Lung (tissue), 12 donors: Measurements from ENCODE around the gene P4HA1. TPM values are rescaled to one million over a fixed set of nuclear protein-coding genes. Genes with fewer than 3 reads are reported as not detected.
"Not testable (repeated sequence)": the region's sequence is repeated elsewhere in the genome, so short reads cannot be mapped to it uniquely, and the experiment has no call there.

Experiments used
- ATAC-seq: fragments of 200-7000 bp; cut with Tn5 transposase; one replicate; pipeline ENCODE4 v1.9.1; 2020; ENCODE audit warnings: moderate number of reproducible peaks; ENCODE audit not compliant: insufficient read depth, low FRiP score
- DNase-seq, 3 donors: peaks; one replicate each; pipeline ENCODE4 v3.0.0-alpha.2; 2013 to 2017
- H3K27ac ChIP-seq, 2 donors: one replicate each; pipeline ENCODE4 v1.5.1; 2013; ENCODE audit warnings: mild to moderate bottlenecking in 2 of 2, moderate library complexity in 2 of 2, control low read depth in 1 of 2, inconsistent platforms in 1 of 2, low read depth in 1 of 2, low read length in 1 of 2
- H3K27me3 ChIP-seq, 3 donors: one replicate each; pipeline ENCODE4 v1.5.1; 2013; ENCODE audit warnings: low read length in 2 of 3; ENCODE audit not compliant: control insufficient read depth in 3 of 3, insufficient read depth in 3 of 3
- H3K36me3 ChIP-seq, 4 donors: one replicate each; pipeline ENCODE4 v1.5.1; 2013; ENCODE audit warnings: low read length in 4 of 4, mild to moderate bottlenecking in 1 of 4, moderate library complexity in 1 of 4; ENCODE audit not compliant: control insufficient read depth in 4 of 4, insufficient read depth in 4 of 4
- H3K4me1 ChIP-seq, 5 donors: one replicate each; pipeline ENCODE4 v1.5.1; 2013; ENCODE audit warnings: low read length in 5 of 5, mild to moderate bottlenecking in 2 of 5, moderate library complexity in 1 of 5; ENCODE audit not compliant: control insufficient read depth in 5 of 5, insufficient read depth in 5 of 5
- H3K4me3 ChIP-seq: one replicate; pipeline ENCODE4 v1.5.1; 2013; ENCODE audit warnings: mild to moderate bottlenecking, control low read depth, moderate library complexity
- H3K9ac ChIP-seq, 2 donors: one replicate each; pipeline ENCODE4 v1.5.1; 2013; ENCODE audit warnings: low read length in 2 of 2, control low read depth in 1 of 2; ENCODE audit not compliant: insufficient read depth in 1 of 2
- H3K9me3 ChIP-seq, 4 donors: one replicate each; pipeline ENCODE4 v1.5.1; 2013; ENCODE audit warnings: low read length in 3 of 4, mild to moderate bottlenecking in 1 of 4, moderate library complexity in 1 of 4; ENCODE audit not compliant: control insufficient read depth in 4 of 4, insufficient read depth in 3 of 4
- WGBS, 2 donors: extraction: QIAGEN DNeasy Blood & Tissue Kit; methylation state at CpG; one replicate each; pipeline ENCODE4 v1.1.7; 2013; 5-methylcytosine and 5-hydroxymethylcytosine counted together
- polyA plus RNA-seq, 2 donors: library from polyadenylated mRNA; stranded (reverse); fragments of 200-250 nt; gene quantifications; one replicate each; pipeline ENCODE4 v1.2.1, GENCODE V29; 2013
- total RNA-seq, 2 donors: library from RNA; depleted of rRNA in 1 of 2; stranded (reverse); fragments of >200 nt in 1 of 2; gene quantifications; one replicate each; pipeline ENCODE4 v1.2.1, GENCODE V29; 2014 to 2021
- TF ChIP-seq, protein P1 (sequence below): IDR thresholded peaks from 2 replicates; pipeline ENCODE4 v1.5.1; 2012; ENCODE audit warnings: mild to moderate bottlenecking; ENCODE audit errors: control extremely low read depth, extremely low read depth
- donor health status: control.
- donor health status: control.
- donor health status: Bipolar disorder and iron deficiency.
- donor health status: healthy.
- donor health status: DM: yes; HTN: yes; CAD: no.

Gene P4HA1
- total and polyA plus RNA-seq, 4 donors = 10.5 to 71.0 (median 32.2) TPM

DNA sequence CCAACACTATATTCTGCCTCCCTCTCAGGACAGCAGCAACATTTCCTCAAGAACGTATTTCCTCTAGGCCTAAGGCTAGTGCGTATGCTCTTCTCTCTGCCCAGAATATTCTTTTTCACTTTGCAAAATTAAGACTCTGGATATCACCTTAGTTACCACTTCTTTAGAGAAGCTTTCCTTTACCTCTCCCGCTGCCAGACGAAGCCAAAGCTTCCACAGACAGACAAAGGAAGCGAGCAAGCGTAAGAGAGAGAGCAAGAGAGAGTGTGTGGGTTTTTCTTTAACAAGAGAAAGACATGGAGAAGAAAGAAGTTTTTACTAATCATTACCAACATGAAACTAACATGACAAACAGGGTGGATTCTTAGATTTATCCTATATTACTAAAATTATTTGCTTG is 64.1 kb downstream of the P4HA1 start:
- Histone ChIP-seq H3K9ac (no peak overlapping the region), H3K36me3 (peaks cover 5 to 19% (median 10%) of the 10 kb centered on the region in 4 donors), H3K4me1 (peaks cover 0 to 5% (median 0%) of the 10 kb centered on the region in 5 donors), H3K27me3 (no peaks in the 10 kb centered on the region), H3K9me3 (no peaks in the 10 kb centered on the region), H3K27ac (no peak overlapping the region), H3K4me3 (no peak overlapping the region)
- 96 to 97% methylated on average over 6 of the region's 6 CpGs for WGBS, 2 donors
- no peak for ATAC-seq
- TF ChIP-seq, protein P1, sequence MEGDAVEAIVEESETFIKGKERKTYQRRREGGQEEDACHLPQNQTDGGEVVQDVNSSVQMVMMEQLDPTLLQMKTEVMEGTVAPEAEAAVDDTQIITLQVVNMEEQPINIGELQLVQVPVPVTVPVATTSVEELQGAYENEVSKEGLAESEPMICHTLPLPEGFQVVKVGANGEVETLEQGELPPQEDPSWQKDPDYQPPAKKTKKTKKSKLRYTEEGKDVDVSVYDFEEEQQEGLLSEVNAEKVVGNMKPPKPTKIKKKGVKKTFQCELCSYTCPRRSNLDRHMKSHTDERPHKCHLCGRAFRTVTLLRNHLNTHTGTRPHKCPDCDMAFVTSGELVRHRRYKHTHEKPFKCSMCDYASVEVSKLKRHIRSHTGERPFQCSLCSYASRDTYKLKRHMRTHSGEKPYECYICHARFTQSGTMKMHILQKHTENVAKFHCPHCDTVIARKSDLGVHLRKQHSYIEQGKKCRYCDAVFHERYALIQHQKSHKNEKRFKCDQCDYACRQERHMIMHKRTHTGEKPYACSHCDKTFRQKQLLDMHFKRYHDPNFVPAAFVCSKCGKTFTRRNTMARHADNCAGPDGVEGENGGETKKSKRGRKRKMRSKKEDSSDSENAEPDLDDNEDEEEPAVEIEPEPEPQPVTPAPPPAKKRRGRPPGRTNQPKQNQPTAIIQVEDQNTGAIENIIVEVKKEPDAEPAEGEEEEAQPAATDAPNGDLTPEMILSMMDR = no peak
- DNase-seq = no peak

GRCh38 chr10:73026623-73027022 is 70.0 kb downstream of the P4HA1 start:
- WGBS, 2 donors = 88% methylated on average over 1 of the region's 1 CpG
- H3K4me1 ChIP-seq, H3K27me3 ChIP-seq, H3K9me3 ChIP-seq, H3K4me3 ChIP-seq, DNase-seq, ATAC-seq, H3K27ac ChIP-seq, H3K9ac ChIP-seq: not testable (repeated sequence)
- H3K36me3 ChIP-seq = peaks cover 7 to 14% (median 9%) of the 10 kb centered on the region in 4 donors

- not testable (repeated sequence) for H3K4me1 ChIP-seq, H3K9me3 ChIP-seq, ATAC-seq, H3K4me3 ChIP-seq, H3K9ac ChIP-seq, DNase-seq, H3K27me3 ChIP-seq, H3K27ac ChIP-seq
- WGBS, 2 donors = 97 to 98% methylated on average over 7 of the region's 7 CpGs
- peaks cover 4 to 13% (median 9%) of the 10 kb centered on the region in 4 donors for H3K36me3 ChIP-seq
Measured at GRCh38 chr10:73023455-73024070, 73.1 kb downstream of the P4HA1 start.

DNA sequence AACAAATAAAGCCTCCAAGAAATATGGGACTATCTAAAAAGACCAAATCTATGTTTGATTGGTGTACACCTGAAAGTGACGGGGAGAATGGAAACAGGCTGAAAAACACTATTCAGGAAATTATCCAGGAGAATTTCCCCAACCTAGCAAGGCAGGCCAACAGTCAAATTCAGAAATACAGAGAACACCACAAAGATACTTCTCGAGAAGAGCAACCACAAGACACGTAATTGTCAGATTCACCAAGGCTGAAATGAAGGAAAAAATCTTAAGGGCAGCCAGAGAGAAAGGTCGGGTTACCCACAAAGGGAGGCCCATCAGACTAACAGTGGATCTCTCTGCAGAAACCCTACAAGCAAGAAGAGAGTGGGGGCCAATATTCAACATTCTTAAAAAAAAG is 73.7 kb downstream of the P4HA1 start:
- WGBS, 2 donors = 90% methylated on average over 4 of the region's 4 CpGs
- H3K9me3 ChIP-seq, H3K4me3 ChIP-seq, ATAC-seq, H3K27me3 ChIP-seq, H3K4me1 ChIP-seq, H3K9ac ChIP-seq, DNase-seq, H3K27ac ChIP-seq: not testable (repeated sequence)
- H3K36me3 ChIP-seq = peaks cover 5 to 19% (median 9%) of the 10 kb centered on the region in 4 donors

DNA sequence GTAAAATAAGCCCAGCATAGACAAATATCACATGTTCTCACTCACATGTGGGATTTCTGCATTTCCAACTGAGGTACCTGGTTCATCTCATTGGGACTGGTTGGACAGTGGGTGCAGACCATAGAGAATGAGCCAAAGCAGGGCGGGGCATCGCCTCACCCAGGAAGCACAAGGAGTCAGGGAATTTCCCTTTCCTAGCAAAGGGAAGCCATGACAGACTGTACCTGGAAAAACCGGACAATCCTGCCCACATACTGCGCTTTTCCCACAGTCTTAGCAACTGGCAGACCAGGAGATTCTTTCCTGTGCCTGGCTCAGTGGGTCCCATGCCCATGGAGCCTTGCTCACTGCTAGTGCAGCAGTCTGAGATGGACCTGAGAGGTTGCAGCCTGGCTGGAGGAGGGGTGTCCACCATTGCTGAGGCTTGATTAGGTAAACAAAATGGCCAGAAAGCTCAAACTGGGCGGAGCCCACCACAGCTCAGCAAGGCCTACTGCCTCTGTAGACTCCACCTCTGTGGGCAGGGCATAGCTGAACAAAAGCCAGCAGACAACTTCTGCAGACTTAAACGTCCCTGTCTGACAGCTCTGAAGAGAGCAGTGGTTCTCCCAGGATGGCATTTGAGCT is 75.0 kb downstream of the P4HA1 start:
- Histone ChIP-seq H3K36me3 (peaks cover 6 to 17% (median 8%) of the 10 kb centered on the region in 4 donors), H3K4me1 (peaks cover 0 to 11% (median 2%) of the 10 kb centered on the region in 5 donors)
- not testable (repeated sequence) for H3K27me3 ChIP-seq, H3K9me3 ChIP-seq, H3K9ac ChIP-seq, DNase-seq, H3K4me3 ChIP-seq, H3K27ac ChIP-seq, ATAC-seq
- WGBS, 2 donors = 86 to 91% methylated on average over 6 of the region's 6 CpGs
